Stimulated activated CD4-positive, alpha-beta T cell treated with anti-CD3 and anti-CD28 coated beads, Interleukin-12 subunit alpha, Interleukin-12 subunit beta, amount 100 ng/mL, for 48 hours (primary cell): ENCODE results near the gene GOLGA6L1.
"Not testable (repeated sequence)": the region's sequence is repeated elsewhere in the genome, so short reads cannot be mapped to it uniquely, and the experiment has no call there.

ENCODE experiments used
- DNase-seq, 3 donors: peaks; one replicate each; pipeline ENCODE4 v3.0.0-alpha.2; 2020; ENCODE audit warnings: low read depth in 2 of 3, low spot score in 1 of 3

GOLGA6L1 gene

GRCh38 chr15:23136722-23137121 is at the start of gene GOLGA6L1:
Gene GOLGA6L1, minus strand, starts transcription at chr15:23136822. Its CDS starts 91 bp downstream, at chr15:23136731.
- DNase-seq = not testable (repeated sequence)

GRCh38 chr15:23181201-23181600 is 44.6 kb upstream of the GOLGA6L1 start:
- not testable (repeated sequence) for DNase-seq

- not testable (repeated sequence) for DNase-seq
Measured at GRCh38 chr15:23180547-23180927, 43.9 kb upstream of the GOLGA6L1 start.

GRCh38 chr15:23179768-23180546 is 43.3 kb upstream of the GOLGA6L1 start:
- DNase-seq = not testable (repeated sequence)

- DNase-seq = not testable (repeated sequence)
Measured at GRCh38 chr15:23176683-23177082, 40.1 kb upstream of the GOLGA6L1 start.

GRCh38 chr15:23175606-23176005 is 39.0 kb upstream of the GOLGA6L1 start:
- DNase-seq = not testable (repeated sequence)

GRCh38 chr15:23174609-23175140 is 38.1 kb upstream of the GOLGA6L1 start:
- DNase-seq = not testable (repeated sequence)

- not testable (repeated sequence) for DNase-seq
Measured at GRCh38 chr15:23132787-23133186, 3.8 kb downstream of the GOLGA6L1 start.

- DNase-seq = no peak
Measured at GRCh38 chr15:23118208-23118607, 18.4 kb downstream of the GOLGA6L1 start.

GRCh38 chr15:23095796-23096195 is 40.8 kb downstream of the GOLGA6L1 start:
- no peak for DNase-seq

GRCh38 chr15:23083115-23083514 is 53.5 kb downstream of the GOLGA6L1 start:
- DNase-seq = no peak

GRCh38 chr15:23081996-23082737 is 54.5 kb downstream of the GOLGA6L1 start:
- DNase-seq = not testable (repeated sequence)

- no peak for DNase-seq
Measured at GRCh38 chr15:23081271-23081670, 55.4 kb downstream of the GOLGA6L1 start.

- no peak for DNase-seq
Measured at GRCh38 chr15:23079766-23080165, 56.9 kb downstream of the GOLGA6L1 start.
